Neural cell (in vitro differentiated cells): ENCODE results near the gene NID2.

ENCODE experiments used
- EZH2 ChIP-seq: fragments of 200-600, 300-800 bp; shearing (Covaris generic), sonication (generic); IDR thresholded peaks from 2 replicates; pipeline ENCODE4 v1.6.1; 2014; ENCODE audit warnings: antibody characterized with exemption, low read length, borderline replicate concordance, mild to moderate bottlenecking; ENCODE audit not compliant: insufficient read depth, poor library complexity, severe bottlenecking
- TF ChIP-seq, protein P1 (sequence below): IDR thresholded peaks from 2 replicates; pipeline ENCODE4 v1.6.1; 2012; ENCODE audit warnings: borderline replicate concordance
- TF ChIP-seq, protein P2 (sequence below): fragments of 450-650 bp; IDR thresholded peaks from 2 replicates; pipeline ENCODE4 v1.5.1; 2014; ENCODE audit warnings: antibody characterized with exemption, mild to moderate bottlenecking, moderate library complexity; ENCODE audit not compliant: poor library complexity, severe bottlenecking

DNA sequence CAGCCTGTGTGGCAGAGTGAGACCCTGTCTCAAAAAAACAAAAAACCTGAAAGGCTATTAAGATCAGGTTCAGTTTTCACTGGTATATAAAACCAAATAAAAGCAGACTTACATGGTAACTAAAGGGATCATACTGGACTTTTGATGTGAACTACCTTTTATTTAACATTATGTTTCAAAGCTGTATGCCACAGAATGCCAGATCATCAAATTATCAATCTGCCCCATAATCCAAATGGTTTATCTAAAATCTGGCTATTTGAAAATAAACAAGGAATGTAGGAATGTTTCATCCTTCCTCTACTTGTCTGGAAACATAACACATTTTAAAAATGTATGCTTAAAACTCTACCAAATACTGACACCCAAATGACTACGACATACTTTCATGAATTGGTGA is 14.2 kb downstream of the NID2 start:
- TF ChIP-seq, protein P1, sequence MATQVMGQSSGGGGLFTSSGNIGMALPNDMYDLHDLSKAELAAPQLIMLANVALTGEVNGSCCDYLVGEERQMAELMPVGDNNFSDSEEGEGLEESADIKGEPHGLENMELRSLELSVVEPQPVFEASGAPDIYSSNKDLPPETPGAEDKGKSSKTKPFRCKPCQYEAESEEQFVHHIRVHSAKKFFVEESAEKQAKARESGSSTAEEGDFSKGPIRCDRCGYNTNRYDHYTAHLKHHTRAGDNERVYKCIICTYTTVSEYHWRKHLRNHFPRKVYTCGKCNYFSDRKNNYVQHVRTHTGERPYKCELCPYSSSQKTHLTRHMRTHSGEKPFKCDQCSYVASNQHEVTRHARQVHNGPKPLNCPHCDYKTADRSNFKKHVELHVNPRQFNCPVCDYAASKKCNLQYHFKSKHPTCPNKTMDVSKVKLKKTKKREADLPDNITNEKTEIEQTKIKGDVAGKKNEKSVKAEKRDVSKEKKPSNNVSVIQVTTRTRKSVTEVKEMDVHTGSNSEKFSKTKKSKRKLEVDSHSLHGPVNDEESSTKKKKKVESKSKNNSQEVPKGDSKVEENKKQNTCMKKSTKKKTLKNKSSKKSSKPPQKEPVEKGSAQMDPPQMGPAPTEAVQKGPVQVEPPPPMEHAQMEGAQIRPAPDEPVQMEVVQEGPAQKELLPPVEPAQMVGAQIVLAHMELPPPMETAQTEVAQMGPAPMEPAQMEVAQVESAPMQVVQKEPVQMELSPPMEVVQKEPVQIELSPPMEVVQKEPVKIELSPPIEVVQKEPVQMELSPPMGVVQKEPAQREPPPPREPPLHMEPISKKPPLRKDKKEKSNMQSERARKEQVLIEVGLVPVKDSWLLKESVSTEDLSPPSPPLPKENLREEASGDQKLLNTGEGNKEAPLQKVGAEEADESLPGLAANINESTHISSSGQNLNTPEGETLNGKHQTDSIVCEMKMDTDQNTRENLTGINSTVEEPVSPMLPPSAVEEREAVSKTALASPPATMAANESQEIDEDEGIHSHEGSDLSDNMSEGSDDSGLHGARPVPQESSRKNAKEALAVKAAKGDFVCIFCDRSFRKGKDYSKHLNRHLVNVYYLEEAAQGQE, result no peak
- TF ChIP-seq EZH2, result no peak
- TF ChIP-seq, protein P2, sequence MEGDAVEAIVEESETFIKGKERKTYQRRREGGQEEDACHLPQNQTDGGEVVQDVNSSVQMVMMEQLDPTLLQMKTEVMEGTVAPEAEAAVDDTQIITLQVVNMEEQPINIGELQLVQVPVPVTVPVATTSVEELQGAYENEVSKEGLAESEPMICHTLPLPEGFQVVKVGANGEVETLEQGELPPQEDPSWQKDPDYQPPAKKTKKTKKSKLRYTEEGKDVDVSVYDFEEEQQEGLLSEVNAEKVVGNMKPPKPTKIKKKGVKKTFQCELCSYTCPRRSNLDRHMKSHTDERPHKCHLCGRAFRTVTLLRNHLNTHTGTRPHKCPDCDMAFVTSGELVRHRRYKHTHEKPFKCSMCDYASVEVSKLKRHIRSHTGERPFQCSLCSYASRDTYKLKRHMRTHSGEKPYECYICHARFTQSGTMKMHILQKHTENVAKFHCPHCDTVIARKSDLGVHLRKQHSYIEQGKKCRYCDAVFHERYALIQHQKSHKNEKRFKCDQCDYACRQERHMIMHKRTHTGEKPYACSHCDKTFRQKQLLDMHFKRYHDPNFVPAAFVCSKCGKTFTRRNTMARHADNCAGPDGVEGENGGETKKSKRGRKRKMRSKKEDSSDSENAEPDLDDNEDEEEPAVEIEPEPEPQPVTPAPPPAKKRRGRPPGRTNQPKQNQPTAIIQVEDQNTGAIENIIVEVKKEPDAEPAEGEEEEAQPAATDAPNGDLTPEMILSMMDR, result no peak
